HepG2 (cell line): ENCODE results near the gene CD248. TPM values are rescaled to one million over a fixed set of nuclear protein-coding genes. Genes with fewer than 3 reads are reported as not detected.
A peak's percentile ranks its signal among the peaks of the same experiment; 100 is the strongest.

Experiments used
- CCAR2 ChIP-seq: fragments of 200-400 bp; formaldehyde crosslinking; optimal IDR thresholded peaks from 2 replicates; pipeline ENCODE3; 2018; ENCODE audit warnings: low read depth, mild to moderate bottlenecking, low read length, moderate library complexity
- EEA1 ChIP-seq: sonication (generic); formaldehyde crosslinking; IDR thresholded peaks from 2 replicates; pipeline ENCODE4 v1.5.1; 2020; ENCODE audit warnings: mild to moderate bottlenecking, missing genetic modification reagents, borderline replicate concordance
- ELF3 ChIP-seq: IDR thresholded peaks from 2 replicates; pipeline ENCODE4 v1.6.1; 2016; ENCODE audit warnings: missing genetic modification reagents, missing compliant biosample characterization
- ERF ChIP-seq: IDR thresholded peaks from 2 replicates; pipeline ENCODE4 v1.6.1; 2018; ENCODE audit warnings: missing biosample characterization, missing genetic modification reagents
- HNRNPL ChIP-seq: fragments of 200-400 bp; formaldehyde crosslinking; IDR thresholded peaks from 2 replicates; pipeline ENCODE4 v1.6.1; 2017; ENCODE audit warnings: mild to moderate bottlenecking, low read depth, low read length
- KLF11 ChIP-seq: IDR thresholded peaks from 2 replicates; pipeline ENCODE4 v1.6.1; 2016; ENCODE audit warnings: missing compliant biosample characterization
- MEF2D ChIP-seq: sonication (generic); formaldehyde crosslinking; IDR thresholded peaks from 2 replicates; pipeline ENCODE4 v1.5.1; 2020; ENCODE audit warnings: mild to moderate bottlenecking, missing genetic modification reagents
- PCBP1 ChIP-seq: fragments of 200-400 bp; formaldehyde crosslinking; IDR thresholded peaks from 2 replicates; pipeline ENCODE4 v1.6.1; 2017; ENCODE audit warnings: mild to moderate bottlenecking, low read depth, low read length, borderline replicate concordance
- RFXAP ChIP-seq: sonication (generic); formaldehyde crosslinking; IDR thresholded peaks from 2 replicates; pipeline ENCODE4 v1.4.0; 2020; ENCODE audit warnings: missing genetic modification reagents, borderline replicate concordance
- RORA ChIP-seq: sonication (generic); formaldehyde crosslinking; IDR thresholded peaks from 2 replicates; pipeline ENCODE4 v1.5.0; 2020; ENCODE audit warnings: mild to moderate bottlenecking, missing genetic modification reagents, moderate library complexity
- SALL2 ChIP-seq: sonication (generic); formaldehyde crosslinking; IDR thresholded peaks from 2 replicates; pipeline ENCODE4 v1.8.1; 2023; ENCODE audit warnings: mild to moderate bottlenecking, missing genetic modification reagents, inconsistent platforms
- ZBTB21 ChIP-seq: sonication (generic); formaldehyde crosslinking; IDR thresholded peaks from 2 replicates; pipeline ENCODE4 v1.4.0; 2020; ENCODE audit warnings: missing genetic modification reagents
- ZMYM3 ChIP-seq: sonication (generic); formaldehyde crosslinking; IDR thresholded peaks from 2 replicates; pipeline ENCODE4 v1.5.1; 2020; ENCODE audit warnings: mild to moderate bottlenecking, missing genetic modification reagents
- ZMYM4 ChIP-seq: sonication (generic); formaldehyde crosslinking; IDR thresholded peaks from 2 replicates; pipeline ENCODE4 v1.8.1; 2023; ENCODE audit warnings: mild to moderate bottlenecking, missing genetic modification reagents
- ZNF563 ChIP-seq: sonication (generic); formaldehyde crosslinking; IDR thresholded peaks from 2 replicates; pipeline ENCODE4 v1.8.0; 2022; ENCODE audit warnings: mild to moderate bottlenecking, moderate library complexity, missing genetic modification reagents
- ZNF703 ChIP-seq: sonication (generic); formaldehyde crosslinking; IDR thresholded peaks from 2 replicates; pipeline ENCODE4 v1.5.1; 2020; ENCODE audit warnings: missing genetic modification reagents, mild to moderate bottlenecking, moderate library complexity, borderline replicate concordance
- ZNF773 ChIP-seq: sonication (generic); formaldehyde crosslinking; IDR thresholded peaks from 2 replicates; pipeline ENCODE4 v1.4.0; 2020; ENCODE audit warnings: missing genetic modification reagents, borderline replicate concordance
- ZNF780A ChIP-seq: sonication (generic); formaldehyde crosslinking; IDR thresholded peaks from 2 replicates; pipeline ENCODE4 v1.8.0; 2022; ENCODE audit warnings: mild to moderate bottlenecking, missing genetic modification reagents, moderate library complexity
- polyA plus RNA-seq, 8 experiments: library from polyadenylated mRNA; depleted of rRNA in 3 of 8; stranded (reverse) in 7 of 8; unstranded in 1 of 8; fragments of >200 nt; fragmentation: Illumina TruSeq in 4 of 8; extraction: Trizol in 4 of 8; gene quantifications; 2 replicates each; pipeline versions ENCODE4 v1.2.1 to v1.2.3, GENCODE V29; 2011 to 2016; ENCODE audit warnings: low read depth in 4 of 8, missing spikeins in 1 of 8, mixed read lengths in 1 of 8; ENCODE audit not compliant: insufficient read depth in 1 of 8
- total RNA-seq, 5 experiments: library from RNA; depleted of rRNA; stranded (reverse); fragments of >200 nt; fragmentation: Illumina TruSeq; extraction: Trizol; gene quantifications; 2 replicates each; pipeline ENCODE4 v1.2.3, GENCODE V29; 2016; ENCODE audit warnings: low read depth in 1 of 5
- TF ChIP-seq, protein P1 (sequence below), 2 experiments: fragments of 450-650 bp in 1 of 2; sonication (generic) in 1 of 2; formaldehyde crosslinking in 1 of 2; IDR thresholded peaks; 2 replicates each; pipeline versions ENCODE4 v1.6.1 to v1.8.0; 2016 to 2022; ENCODE audit warnings: antibody characterized with exemption in 1 of 2, mild to moderate bottlenecking in 1 of 2, missing genetic modification reagents in 1 of 2
- TF ChIP-seq, protein P2 (sequence below): sonication (generic); formaldehyde crosslinking; IDR thresholded peaks from 2 replicates; pipeline ENCODE4 v1.5.0; 2020; ENCODE audit warnings: mild to moderate bottlenecking, low read depth, missing genetic modification reagents, borderline replicate concordance

CD248 gene
- total and polyA plus RNA-seq, 2 of the 13 experiments (the other 11 are each of a cell fraction or from before 2014, with no cell fraction given): 0.25 to 0.35 TPM

- TF ChIP-seq, protein P1, sequence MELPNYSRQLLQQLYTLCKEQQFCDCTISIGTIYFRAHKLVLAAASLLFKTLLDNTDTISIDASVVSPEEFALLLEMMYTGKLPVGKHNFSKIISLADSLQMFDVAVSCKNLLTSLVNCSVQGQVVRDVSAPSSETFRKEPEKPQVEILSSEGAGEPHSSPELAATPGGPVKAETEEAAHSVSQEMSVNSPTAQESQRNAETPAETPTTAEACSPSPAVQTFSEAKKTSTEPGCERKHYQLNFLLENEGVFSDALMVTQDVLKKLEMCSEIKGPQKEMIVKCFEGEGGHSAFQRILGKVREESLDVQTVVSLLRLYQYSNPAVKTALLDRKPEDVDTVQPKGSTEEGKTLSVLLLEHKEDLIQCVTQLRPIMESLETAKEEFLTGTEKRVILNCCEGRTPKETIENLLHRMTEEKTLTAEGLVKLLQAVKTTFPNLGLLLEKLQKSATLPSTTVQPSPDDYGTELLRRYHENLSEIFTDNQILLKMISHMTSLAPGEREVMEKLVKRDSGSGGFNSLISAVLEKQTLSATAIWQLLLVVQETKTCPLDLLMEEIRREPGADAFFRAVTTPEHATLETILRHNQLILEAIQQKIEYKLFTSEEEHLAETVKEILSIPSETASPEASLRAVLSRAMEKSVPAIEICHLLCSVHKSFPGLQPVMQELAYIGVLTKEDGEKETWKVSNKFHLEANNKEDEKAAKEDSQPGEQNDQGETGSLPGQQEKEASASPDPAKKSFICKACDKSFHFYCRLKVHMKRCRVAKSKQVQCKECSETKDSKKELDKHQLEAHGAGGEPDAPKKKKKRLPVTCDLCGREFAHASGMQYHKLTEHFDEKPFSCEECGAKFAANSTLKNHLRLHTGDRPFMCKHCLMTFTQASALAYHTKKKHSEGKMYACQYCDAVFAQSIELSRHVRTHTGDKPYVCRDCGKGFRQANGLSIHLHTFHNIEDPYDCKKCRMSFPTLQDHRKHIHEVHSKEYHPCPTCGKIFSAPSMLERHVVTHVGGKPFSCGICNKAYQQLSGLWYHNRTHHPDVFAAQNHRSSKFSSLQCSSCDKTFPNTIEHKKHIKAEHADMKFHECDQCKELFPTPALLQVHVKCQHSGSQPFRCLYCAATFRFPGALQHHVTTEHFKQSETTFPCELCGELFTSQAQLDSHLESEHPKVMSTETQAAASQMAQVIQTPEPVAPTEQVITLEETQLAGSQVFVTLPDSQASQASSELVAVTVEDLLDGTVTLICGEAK (IDR thresholded peaks at IDR 0.05): no peak
- TF ChIP-seq, protein P1 (CRISPR knock-in tag; IDR thresholded peaks at IDR 0.05): peak; percentile 45; the same call in 1 of the 2 replicates
- peak; percentile 67; the same call in 1 of the 2 replicates for TF ChIP-seq KLF11 (CRISPR knock-in tag)
- no peak for TF ChIP-seq CCAR2
- TF ChIP-seq HNRNPL: no peak
- TF ChIP-seq ELF3 (CRISPR knock-in tag): peak; percentile 84
- no peak for TF ChIP-seq PCBP1
- peak; percentile 74 for TF ChIP-seq MEF2D (CRISPR knock-in tag)
- peak; percentile 42; the same call in 1 of the 2 replicates for TF ChIP-seq ZBTB21
- TF ChIP-seq ZNF780A (CRISPR knock-in tag): peak; percentile 61; the same call in 1 of the 2 replicates
- peak; percentile 78; the same call in 1 of the 2 replicates for TF ChIP-seq ZMYM3 (CRISPR knock-in tag)
- TF ChIP-seq SALL2 (CRISPR knock-in tag): peak; percentile 90
- no peak for TF ChIP-seq RORA (CRISPR knock-in tag)
- no peak for TF ChIP-seq ZNF703
- TF ChIP-seq, protein P2, sequence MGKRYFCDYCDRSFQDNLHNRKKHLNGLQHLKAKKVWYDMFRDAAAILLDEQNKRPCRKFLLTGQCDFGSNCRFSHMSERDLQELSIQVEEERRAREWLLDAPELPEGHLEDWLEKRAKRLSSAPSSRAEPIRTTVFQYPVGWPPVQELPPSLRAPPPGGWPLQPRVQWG (CRISPR knock-in tag): no peak
- TF ChIP-seq ZNF563 (CRISPR knock-in tag): peak; percentile 87; the same call in 1 of the 2 replicates
- peak; percentile 65; the same call in 1 of the 2 replicates for TF ChIP-seq RFXAP
- TF ChIP-seq EEA1: no peak
- TF ChIP-seq ZMYM4 (CRISPR knock-in tag): peak; percentile 47; the same call in 1 of the 2 replicates
- TF ChIP-seq ZNF773 (CRISPR knock-in tag): no peak
- TF ChIP-seq ERF (CRISPR knock-in tag): peak; percentile 87
Observed at GRCh38 chr11:66328302-66329144, 11.7 kb upstream of the CD248 start (continued).
